Type B pancreatic cell (in vitro differentiated cells): ENCODE results near the gene KLHL25. TPM values are rescaled to one million over a fixed set of nuclear protein-coding genes. Genes with fewer than 3 reads are reported as not detected.
A peak's percentile ranks its signal among the peaks of the same experiment; 100 is the strongest.

Experiments used
- DNase-seq: peaks from one replicate; pipeline ENCODE4 v3.0.0; 2021; ENCODE audit warnings: mixed read lengths; ENCODE audit not compliant: unreplicated experiment; ENCODE audit errors: extremely low spot score
- H3K27ac Mint-ChIP-seq: 2 replicates; pipeline ENCODE4 v1.8.0; 2021; ENCODE audit warnings: mild to moderate bottlenecking, mixed read lengths
- H3K27me3 Mint-ChIP-seq: 2 replicates; pipeline ENCODE4 v1.8.0; 2021; ENCODE audit warnings: mixed read lengths
- H3K36me3 Mint-ChIP-seq: 2 replicates; pipeline ENCODE4 v1.8.0; 2021; ENCODE audit warnings: mixed read lengths
- H3K4me1 Mint-ChIP-seq: one replicate; pipeline ENCODE4 v1.8.0; 2021; ENCODE audit warnings: mixed read lengths; ENCODE audit not compliant: unreplicated experiment
- H3K4me3 Mint-ChIP-seq: 2 replicates; pipeline ENCODE4 v1.8.0; 2021; ENCODE audit warnings: mild to moderate bottlenecking, mixed read lengths
- H3K9me3 Mint-ChIP-seq: 2 replicates; pipeline ENCODE4 v1.8.0; 2021; ENCODE audit warnings: mixed read lengths
- total RNA-seq: library from RNA; stranded (reverse); gene quantifications from 2 replicates; pipeline ENCODE4 v1.2.1, GENCODE V29; 2021; ENCODE audit warnings: low replicate concordance
- TF ChIP-seq, protein P1 (sequence below): fragments of 200-600 bp; sonication (generic); conservative IDR thresholded peaks from 2 replicates; pipeline ENCODE4 v1.5.0; 2021; ENCODE audit warnings: antibody characterized with exemption, mild to moderate bottlenecking

The KLHL25 gene
- total RNA-seq, 1 donor from 2014 or later: 12.3 TPM

DNA sequence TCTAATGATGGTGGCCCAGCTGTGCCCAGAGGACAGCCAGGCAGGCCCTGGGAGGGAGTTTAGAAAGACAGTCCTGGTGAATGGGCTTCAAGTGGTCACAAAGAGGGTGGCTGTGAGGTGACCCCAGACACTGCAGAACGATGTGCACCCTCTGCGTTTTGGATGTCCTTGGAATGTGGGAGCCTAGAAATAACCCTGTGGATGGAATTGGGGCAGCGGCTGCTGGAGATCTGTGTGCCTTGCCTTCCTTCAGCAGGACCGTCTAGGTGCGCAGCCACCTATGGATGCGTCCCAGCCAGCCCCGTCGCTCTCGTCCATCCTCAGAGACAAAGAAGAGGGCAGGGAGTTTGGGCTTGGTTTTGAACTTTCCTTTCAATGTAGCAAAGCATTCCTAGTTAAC lies 46.5 kb downstream of the KLHL25 start:
- peaks cover 17% of the 10 kb centered on the region for H3K36me3 Mint-ChIP-seq
- peak; percentile 44 for DNase-seq
- H3K27ac Mint-ChIP-seq: no peak overlapping the region
- TF ChIP-seq, protein P1, sequence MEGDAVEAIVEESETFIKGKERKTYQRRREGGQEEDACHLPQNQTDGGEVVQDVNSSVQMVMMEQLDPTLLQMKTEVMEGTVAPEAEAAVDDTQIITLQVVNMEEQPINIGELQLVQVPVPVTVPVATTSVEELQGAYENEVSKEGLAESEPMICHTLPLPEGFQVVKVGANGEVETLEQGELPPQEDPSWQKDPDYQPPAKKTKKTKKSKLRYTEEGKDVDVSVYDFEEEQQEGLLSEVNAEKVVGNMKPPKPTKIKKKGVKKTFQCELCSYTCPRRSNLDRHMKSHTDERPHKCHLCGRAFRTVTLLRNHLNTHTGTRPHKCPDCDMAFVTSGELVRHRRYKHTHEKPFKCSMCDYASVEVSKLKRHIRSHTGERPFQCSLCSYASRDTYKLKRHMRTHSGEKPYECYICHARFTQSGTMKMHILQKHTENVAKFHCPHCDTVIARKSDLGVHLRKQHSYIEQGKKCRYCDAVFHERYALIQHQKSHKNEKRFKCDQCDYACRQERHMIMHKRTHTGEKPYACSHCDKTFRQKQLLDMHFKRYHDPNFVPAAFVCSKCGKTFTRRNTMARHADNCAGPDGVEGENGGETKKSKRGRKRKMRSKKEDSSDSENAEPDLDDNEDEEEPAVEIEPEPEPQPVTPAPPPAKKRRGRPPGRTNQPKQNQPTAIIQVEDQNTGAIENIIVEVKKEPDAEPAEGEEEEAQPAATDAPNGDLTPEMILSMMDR: no peak
- H3K4me1 Mint-ChIP-seq: peaks cover 7% of the 10 kb centered on the region
- no peaks in the 10 kb centered on the region for H3K9me3 Mint-ChIP-seq
- no peak overlapping the region for H3K4me3 Mint-ChIP-seq
- no peaks in the 10 kb centered on the region for H3K27me3 Mint-ChIP-seq

DNA sequence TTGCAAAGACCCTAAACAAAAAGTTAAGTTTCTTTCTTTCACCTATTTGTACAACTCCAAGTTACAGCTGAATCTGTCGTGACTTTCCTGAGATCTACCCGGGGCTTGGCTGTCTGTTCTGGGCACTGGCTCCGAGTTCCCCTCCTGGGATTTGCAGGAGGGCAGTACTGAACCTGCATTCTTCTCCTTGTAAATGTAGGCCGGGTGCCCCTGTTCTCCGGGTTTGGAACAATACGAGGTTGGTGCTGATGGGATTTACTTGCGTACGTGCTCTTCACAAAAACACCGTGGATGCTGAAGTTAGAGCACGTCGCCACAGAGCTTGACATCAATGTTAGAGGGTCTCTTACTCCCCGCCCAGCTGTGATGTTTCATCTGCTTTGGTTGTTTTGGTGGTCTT lies 48.1 kb downstream of the KLHL25 start:
- Mint-ChIP-seq H3K27me3 (no peaks in the 10 kb centered on the region), H3K27ac (no peak overlapping the region), H3K36me3 (peaks cover 17% of the 10 kb centered on the region), H3K4me1 (peaks cover 13% of the 10 kb centered on the region), H3K9me3 (no peaks in the 10 kb centered on the region), H3K4me3 (no peak overlapping the region)
- peak; percentile 22 for DNase-seq
- TF ChIP-seq, protein P1: no peak

DNA sequence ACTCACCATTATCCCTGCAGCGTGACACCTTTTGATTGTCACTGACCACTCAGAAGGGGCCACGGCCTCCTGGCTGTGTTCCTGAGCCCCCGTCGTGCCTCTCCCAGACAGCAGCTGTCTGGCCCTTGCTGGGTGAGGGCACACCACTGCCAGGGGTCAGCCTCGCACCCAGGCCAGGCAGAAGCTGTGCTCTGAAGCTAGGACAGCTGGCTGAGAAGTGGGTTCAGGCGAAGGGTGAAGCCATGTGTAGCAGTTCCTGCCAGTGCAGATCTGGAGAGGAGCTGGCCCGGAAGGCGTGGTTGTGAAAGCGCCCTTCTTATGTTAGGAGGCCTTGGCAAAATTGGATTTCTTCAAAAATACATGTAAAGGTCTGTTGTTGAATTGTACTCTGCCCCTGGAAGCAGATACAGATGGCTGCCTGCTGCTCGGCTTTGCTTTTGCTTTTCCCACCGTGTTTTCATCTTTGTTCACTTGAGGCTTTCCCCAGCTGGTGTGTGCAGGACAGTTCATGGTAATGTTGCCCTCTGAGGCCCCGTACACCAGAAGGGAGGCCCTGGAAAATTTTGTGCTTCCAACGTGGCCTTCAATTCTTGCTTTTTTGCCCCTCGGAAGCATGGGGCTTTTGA lies 49.1 kb downstream of the KLHL25 start:
- no peaks in the 10 kb centered on the region for H3K9me3 Mint-ChIP-seq
- H3K4me1 Mint-ChIP-seq: peaks cover 13% of the 10 kb centered on the region
- peaks cover 17% of the 10 kb centered on the region for H3K36me3 Mint-ChIP-seq
- H3K4me3 Mint-ChIP-seq: no peak overlapping the region
- H3K27ac Mint-ChIP-seq: no peak overlapping the region
- no peak for DNase-seq
- no peaks in the 10 kb centered on the region for H3K27me3 Mint-ChIP-seq
- TF ChIP-seq, protein P1: no peak

DNA sequence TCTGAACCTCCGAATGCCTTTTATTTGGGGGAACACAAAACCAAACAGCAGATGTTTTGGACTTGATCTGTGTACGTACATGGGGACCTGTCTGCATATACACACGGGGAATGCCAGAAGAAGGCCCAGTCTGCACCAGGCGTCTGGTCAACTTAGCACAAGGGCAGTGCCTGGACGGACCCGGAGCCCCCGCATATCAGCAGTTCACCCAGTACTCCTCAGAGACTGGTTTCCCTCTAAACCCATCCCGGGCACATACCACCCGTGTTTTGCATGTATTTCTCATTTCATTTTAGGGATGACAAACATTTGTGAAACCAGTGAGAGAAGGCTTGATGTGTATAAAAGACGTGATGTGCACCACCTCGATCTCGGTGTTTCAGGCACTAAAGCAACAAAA lies 49.7 kb downstream of the KLHL25 start:
- no peak overlapping the region for H3K4me3 Mint-ChIP-seq
- H3K27ac Mint-ChIP-seq: no peak overlapping the region
- no peak for DNase-seq
- TF ChIP-seq, protein P1: no peak
- H3K36me3 Mint-ChIP-seq: peaks cover 22% of the 10 kb centered on the region
- H3K9me3 Mint-ChIP-seq: no peaks in the 10 kb centered on the region
- H3K27me3 Mint-ChIP-seq: no peaks in the 10 kb centered on the region
- H3K4me1 Mint-ChIP-seq: peaks cover 13% of the 10 kb centered on the region

DNA sequence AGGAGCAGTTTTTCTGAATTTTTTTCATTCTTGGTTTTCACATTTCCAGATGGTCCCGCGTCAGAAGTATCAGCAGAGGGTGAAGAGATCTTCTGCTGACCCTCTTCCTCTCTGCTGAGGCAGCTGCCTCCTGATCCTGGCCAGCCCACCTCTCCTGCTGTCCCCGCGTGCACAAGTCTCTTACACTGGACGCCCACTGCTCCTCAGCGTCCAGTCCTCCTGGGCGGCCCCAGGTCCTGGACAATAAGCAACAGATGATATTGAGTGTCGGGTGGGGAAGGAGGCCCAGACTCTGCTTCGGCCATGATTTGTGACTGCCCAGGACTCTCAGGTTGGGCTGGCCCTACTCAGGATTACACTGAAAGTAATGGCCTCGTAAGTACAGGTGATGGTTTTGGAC lies 50.1 kb downstream of the KLHL25 start:
- no peak for DNase-seq
- Mint-ChIP-seq H3K27ac (no peak overlapping the region), H3K36me3 (peaks cover 26% of the 10 kb centered on the region), H3K9me3 (no peaks in the 10 kb centered on the region), H3K4me3 (no peak overlapping the region), H3K27me3 (no peaks in the 10 kb centered on the region), H3K4me1 (peaks cover 13% of the 10 kb centered on the region)
- TF ChIP-seq, protein P1: no peak
